ENCODE data around the gene CLTC.

- TF ChIP-seq CTCF (IDR thresholded peaks at IDR 0.05; ENCODE audit: borderline replicate concordance, extremely low read depth, low read length, poor library complexity, severe bottlenecking) (no peak), EZH2 (IDR thresholded peaks at IDR 0.05; ENCODE audit: borderline replicate concordance, low read depth, low read length, severe bottlenecking) (no peak)
Observed at GRCh38 chr17:59723041-59723440, 103.3 kb downstream of the CLTC start.

Measured in DND-41 (cell line).